Measurements from ENCODE around the gene DHRS9. TPM values are rescaled to one million over a fixed set of nuclear protein-coding genes. Genes with fewer than 3 reads are reported as not detected.

Gene DHRS9
- polyA plus RNA-seq, 1 donor: 3.0 TPM

DNA sequence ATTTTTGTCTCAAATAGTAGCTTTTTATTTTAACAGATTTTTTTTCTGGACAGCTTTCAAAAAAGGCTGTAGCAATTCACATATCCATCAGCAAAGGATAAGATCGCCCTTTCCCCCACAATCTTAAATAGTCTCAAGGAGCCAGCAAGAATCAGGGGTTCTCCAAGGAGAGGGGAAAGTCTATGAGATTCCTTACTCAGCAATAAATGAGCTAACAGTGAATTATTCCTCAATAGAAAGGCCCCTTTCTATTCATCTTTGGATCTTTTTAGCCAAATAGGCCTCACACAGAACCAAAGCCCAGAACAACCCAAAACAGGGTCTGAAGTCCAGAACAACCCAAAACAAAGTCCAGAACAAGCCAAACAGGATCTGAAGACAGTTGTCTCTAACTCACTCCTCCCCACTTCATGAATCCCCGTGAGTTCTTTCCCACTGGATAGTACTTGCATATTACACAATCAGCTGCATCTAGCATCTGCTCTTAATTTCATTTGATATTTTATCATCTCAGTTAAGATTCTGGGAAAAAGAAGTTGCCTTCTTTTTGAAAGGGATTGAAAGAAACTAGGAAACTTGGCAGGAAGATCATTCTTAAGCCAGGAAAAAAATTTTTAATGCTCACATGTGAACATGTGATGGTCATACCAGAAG is 3.4 kb upstream of the DHRS9 start:
- DNase-seq: no peak

DNA sequence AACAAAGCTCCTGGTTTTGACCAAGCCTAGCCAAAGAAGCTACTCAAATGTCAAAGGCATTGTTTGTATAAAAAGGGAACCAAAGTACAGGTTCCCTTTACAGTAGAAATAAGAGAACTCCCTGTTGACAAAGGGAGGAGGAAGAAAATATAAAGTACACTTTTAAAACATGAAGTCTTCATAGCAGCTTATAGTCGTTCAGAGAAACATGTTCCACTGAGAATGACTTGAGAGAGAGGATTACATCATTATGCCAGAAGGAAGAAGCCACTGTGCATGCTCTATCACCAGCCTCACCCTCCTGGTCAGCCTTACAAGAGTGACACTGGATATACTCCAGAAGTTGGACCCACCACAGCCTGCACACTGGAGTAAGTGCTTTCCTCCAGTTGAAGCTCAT is 2.5 kb upstream of the DHRS9 start:
- DNase-seq: no peak

DNA sequence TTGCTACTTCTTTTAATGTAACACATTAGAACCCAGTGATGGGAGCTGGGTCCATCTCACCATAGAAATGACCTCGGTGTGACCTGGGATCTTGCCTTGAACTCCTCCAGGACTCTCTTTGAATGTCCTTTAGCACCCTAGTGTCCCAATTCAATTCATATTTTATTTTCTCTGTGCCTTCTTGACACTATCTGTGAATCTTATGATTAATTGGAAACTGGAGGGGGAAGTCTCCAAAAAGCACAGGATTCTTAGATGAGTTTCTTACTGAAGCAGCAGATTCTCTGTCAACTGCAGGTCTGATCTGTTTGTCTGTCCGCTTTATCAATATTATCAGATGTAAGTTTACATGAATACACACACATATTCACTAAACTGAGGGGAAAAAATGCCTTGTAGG is 470 bp downstream of the DHRS9 start:
- DNase-seq: no peak

DNA sequence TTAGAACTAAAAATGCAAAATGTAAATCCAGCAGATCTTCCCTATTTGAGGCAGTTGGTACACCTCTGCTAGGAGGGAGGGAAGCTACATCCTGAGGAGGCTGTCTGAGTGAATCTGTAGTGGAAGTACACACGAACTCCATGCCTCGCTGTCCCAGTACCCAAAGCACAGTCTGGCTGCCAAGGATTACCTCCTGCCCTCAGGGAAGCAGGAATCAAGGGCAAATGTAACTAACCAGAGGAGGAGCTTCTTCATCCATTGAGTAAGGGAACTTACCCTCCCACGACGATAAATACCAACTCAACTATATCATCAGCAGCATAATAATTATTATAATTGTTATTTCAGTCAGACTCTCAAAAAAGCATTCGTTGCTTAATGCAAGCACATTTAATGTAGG is 2.1 kb downstream of the DHRS9 start:
- DNase-seq: no peak

DNA sequence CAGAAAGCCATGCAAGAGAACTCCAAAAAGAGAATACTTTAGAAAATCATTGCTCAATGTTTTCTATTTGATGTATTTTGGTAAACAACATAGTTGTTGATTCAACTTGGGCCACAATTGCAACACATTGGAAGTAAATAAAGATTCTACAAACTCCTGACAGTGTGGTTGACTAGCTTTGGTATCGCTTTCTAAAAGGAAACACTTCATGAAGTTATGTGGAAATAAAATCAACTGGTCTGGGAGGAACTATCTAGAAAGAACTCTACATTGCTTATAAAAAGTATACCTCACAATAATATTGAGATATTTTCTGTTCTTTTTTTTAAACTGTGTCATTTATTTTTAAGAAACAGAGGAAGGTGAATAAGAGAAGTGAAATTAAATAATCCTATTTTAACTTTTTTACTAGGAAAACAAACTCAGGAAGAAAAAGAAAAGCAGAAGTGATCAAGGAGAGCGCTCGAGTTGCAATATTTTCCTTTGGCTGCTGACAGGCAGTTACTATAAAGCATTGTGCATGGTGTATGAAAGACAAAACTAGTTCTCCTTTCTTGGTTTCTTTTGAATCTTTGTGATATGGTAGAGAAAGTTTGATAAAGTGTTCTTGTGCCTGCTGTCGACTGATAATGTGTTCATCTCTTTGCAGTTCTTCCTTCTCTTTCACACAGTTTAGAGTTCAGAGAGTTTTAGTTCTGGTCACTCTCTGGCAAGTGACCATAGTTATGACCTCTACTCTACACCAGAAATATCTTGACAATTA is 3.0 kb downstream of the DHRS9 start:
- no peak for DNase-seq

- DNase-seq: no peak
Measured at GRCh38 chr2:169073211-169073962, 4.0 kb downstream of the DHRS9 start.

GRCh38 chr2:169073963-169074751 is 4.8 kb downstream of the DHRS9 start:
- DNase-seq: no peak

DNA sequence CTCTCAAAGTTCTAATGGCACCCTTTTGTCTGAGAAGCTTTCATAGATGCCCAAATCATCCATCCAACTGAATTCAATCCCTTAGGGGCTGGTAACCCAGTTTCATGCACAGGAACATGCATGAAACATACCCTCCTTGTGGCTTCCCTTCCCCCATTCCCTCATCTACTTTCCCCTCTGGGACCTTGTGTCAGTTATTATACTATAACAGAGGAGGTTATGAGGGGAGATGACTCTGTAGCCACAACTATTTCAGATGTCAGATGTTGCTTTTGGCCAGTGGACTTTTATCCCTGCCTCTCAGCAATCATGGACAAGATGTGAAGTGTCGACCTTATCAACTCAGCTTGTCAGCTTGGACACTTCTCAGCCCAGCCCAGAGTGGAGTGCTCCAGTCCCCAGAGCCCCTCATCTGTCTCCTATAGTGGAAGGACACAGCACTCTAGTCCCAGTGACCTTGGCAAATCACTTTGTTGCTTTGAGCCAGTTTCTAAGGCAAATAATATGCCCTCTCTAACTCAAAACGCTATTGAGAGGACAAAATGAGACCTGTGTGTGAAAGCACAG is 8.4 kb downstream of the DHRS9 start:
- no peak for DNase-seq

GRCh38 chr2:169080250-169081069 is 11.1 kb downstream of the DHRS9 start:
- no peak for DNase-seq

DNA sequence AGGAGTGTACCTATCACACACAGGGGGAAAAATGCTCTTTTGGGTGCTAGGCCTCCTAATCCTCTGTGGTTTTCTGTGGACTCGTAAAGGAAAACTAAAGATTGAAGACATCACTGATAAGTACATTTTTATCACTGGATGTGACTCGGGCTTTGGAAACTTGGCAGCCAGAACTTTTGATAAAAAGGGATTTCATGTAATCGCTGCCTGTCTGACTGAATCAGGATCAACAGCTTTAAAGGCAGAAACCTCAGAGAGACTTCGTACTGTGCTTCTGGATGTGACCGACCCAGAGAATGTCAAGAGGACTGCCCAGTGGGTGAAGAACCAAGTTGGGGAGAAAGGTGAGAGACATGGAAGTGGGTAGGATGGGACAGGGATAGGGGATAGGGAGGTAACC is 12.2 kb downstream of the DHRS9 start:
- DNase-seq: no peak

- DNase-seq: no peak
Measured at GRCh38 chr2:169082995-169083394, 13.6 kb downstream of the DHRS9 start.

DNA sequence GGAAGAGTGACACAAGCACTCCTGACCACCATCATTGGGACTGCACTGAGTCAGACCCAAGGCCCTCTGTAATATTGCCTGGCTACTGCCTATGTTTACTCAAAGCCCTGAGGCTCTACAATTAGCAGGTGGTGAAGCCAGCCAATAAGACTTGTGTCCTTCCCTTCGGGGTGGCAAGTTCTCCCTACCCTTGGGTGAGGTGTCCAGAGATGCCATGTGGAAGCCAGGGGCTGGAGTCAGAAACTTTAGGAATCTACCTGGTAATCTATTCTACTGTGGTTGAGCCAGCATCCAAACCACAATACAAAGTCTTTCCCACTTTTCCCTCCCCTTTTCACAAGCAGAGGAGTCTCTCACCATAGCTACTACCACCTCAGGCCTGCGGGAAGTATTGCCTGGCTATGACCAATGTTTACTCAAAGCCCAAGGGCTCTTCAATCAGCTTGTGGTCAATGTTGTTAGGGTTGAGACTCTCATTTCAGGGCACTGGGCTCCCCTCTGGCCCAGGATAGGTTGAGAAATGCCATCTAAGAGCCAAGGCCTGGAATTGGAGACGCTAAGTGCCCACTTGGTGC is 17.6 kb downstream of the DHRS9 start:
- DNase-seq: no peak

DNA sequence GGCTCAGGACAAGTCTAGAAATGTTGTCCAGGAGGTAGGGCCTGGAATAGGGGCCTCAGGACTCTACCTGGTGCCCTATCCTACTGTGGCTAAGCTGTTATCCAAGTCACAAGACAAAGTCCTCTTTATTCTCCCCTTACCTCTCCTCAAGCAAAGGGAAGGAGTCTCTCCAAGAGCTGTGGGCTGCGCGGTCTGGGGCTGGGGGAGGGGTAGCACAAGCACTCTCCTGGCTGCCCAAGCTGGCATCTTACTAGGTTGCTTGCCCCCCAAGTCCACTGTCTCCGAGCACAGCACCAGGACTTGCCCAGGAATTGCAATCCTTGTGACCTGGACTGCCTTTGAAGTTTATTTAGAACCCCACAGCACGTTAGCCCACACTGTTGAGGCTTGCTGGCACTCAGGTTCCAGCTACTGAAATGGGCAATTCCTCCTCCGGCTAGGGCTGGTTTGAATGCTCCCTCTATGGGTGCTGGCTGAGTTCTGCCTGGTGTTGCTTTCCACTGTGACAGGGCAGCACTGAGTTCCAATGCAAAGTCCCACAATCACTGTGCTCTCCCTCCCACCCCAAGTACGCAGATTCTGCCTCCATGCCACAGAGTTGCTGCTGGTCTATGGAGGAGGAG is 18.5 kb downstream of the DHRS9 start:
- DNase-seq: no peak

GRCh38 chr2:169089182-169089581 is 19.8 kb downstream of the DHRS9 start:
- no peak for DNase-seq

- DNase-seq: no peak
Measured at GRCh38 chr2:169090133-169090820, 20.9 kb downstream of the DHRS9 start.

DNA sequence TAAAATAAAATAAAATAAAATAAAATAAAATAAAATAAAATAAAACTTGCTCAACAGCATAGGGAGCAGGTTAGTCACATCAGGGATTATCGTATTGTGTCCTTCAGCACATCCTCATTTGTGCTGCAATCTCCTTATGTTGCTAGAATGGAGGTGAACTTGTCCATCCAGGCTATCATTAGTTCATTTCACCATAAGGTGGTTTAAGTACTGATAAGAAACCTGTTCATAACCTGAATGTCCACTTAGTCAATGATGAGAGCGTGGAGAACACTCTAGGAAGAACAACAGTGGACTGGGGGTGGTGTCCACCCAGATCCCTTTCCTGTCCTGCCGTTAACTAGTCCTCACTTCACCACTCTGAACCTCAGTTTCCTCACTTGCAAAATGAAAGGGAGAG is 21.9 kb downstream of the DHRS9 start:
- no peak for DNase-seq

GRCh38 chr2:169091761-169092519 is 22.6 kb downstream of the DHRS9 start:
- no peak for DNase-seq

DNA sequence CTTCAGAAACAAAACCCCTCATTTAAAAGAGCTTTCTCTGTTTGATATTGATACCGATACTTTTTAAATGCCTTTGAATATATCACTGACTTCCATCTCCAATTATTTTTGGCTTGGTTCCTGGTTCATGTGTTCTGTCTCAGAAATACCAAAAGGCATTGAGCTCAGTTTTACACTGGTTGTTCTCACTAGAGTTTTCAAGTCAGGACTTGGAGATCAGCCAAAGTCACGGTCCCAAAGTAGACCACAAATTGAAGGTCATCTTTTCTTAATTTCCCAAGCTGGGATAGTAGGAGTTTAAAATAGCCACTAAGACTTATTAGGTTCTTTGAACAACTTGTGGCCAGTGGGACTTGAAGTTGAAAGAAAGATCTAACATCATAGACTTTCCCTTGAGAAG is 24.2 kb downstream of the DHRS9 start:
- DNase-seq: no peak

DNA sequence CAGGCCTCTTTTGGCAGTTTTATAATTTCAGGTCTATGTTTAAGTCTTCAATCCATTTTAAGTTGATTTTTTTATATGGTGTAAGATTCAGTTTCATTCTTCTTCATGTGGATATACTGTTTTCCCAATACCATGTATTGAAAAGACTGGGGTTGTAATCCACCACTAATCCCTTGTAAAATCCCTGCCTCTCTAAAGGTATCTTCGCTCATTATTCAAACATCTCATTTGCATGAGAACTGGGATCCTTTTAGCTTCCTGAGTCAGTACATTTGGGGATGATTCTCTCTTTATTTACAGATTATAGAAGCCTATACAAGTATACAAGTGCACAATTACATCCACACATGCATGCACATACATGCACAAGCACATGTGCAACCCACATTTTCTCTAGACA is 25.3 kb downstream of the DHRS9 start:
- no peak for DNase-seq

Data from hindlimb muscle (tissue), 1 donor.